HS-5 (cell line): ENCODE data around the gene HTR3E.
"Not testable (repeated sequence)": the region's sequence is repeated elsewhere in the genome, so short reads cannot be mapped to it uniquely, and the experiment has no call there.

Experiments used
- DNase-seq: peaks from one replicate; pipeline ENCODE4 v3.0.0-alpha.2; 2012; ENCODE audit warnings: low read depth

The HTR3E gene

GRCh38 chr3:184096811-184097383 is at the start of gene HTR3E:
Gene HTR3E, plus strand, starts transcription at chr3:184097064. Its CDS starts 466 bp downstream, at chr3:184097530.
- DNase-seq: no peak

- no peak for DNase-seq
Measured at GRCh38 chr3:184050217-184050847, 46.5 kb upstream of the HTR3E start.

- no peak for DNase-seq
Measured at GRCh38 chr3:184052767-184053166, 44.1 kb upstream of the HTR3E start, which contains the start of gene HTR3C. Gene HTR3C, plus strand, starts transcription at chr3:184053047. Its CDS starts 34 bp downstream, at chr3:184053081.

- DNase-seq: peak; percentile 64
Measured at GRCh38 chr3:184058029-184058428, 38.8 kb upstream of the HTR3E start.

- DNase-seq: no peak
Measured at GRCh38 chr3:184059424-184059823, 37.4 kb upstream of the HTR3E start.

DNA sequence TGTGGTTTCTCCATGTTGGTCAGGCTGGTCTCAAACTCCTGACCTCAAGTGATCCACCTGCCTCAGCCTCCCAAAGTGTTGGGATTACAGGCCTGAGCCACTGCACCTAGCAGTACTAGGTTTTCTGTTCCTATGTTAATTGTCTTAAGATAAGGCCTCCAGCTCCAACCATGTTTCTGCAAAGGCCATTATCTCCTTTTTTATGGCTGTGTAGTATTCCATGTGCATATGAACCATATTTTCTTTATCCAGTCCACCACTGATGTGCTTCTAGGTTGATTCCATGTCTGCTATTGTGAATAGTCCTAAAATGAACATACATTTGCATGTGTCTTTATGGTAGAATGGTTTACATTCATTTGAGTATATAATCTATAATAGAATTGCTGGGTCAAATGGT is 34.2 kb upstream of the HTR3E start:
- DNase-seq: no peak

- DNase-seq: peak; percentile 14
Measured at GRCh38 chr3:184066211-184066610, 30.7 kb upstream of the HTR3E start.

- no peak for DNase-seq
Measured at GRCh38 chr3:184067573-184068055, 29.2 kb upstream of the HTR3E start.

GRCh38 chr3:184068344-184068743 is 28.5 kb upstream of the HTR3E start:
- no peak for DNase-seq

DNA sequence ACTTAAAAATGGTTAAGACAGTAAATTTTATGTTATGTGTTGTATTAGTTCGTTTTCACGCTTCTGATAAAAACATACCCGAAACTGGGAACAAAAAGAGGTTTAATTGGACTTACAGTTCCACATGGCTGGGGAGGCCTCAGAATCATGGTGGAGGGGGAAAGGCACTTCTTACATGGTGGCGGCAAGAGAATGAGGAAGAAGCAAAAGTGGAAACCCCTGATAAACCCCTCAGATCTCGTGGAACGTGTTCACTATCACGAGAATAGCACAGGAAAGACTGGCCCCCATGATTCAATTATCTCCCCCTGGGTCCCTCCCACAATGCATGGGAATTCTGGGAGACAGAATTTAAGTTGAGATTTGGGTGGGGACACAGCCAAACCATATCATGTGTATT is 25.7 kb upstream of the HTR3E start:
- not testable (repeated sequence) for DNase-seq

- no peak for DNase-seq
Measured at GRCh38 chr3:184073621-184074020, 23.2 kb upstream of the HTR3E start.

GRCh38 chr3:184075901-184076300 is 21.0 kb upstream of the HTR3E start:
- no peak for DNase-seq

GRCh38 chr3:184077881-184078280 is 19.0 kb upstream of the HTR3E start:
- no peak for DNase-seq

DNA sequence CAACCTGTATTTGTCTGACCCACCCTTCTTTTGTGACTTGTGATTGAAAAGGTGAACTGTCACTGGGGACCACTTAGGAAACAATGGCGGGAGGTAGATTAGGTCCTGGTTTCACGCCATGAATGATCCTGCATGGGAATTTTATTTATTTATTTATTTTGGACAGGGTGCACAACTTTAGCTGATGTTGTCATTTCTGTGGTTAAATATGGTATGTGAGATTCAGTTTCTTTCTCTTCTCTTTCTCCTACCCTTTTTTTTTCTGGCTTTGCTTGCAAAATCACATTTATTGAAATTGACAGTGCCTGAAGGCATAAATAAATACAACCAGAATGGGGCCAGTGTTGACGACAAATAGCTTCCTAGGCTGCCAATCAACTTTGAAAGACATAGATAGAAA is 18.0 kb upstream of the HTR3E start:
- no peak for DNase-seq

- no peak for DNase-seq
Measured at GRCh38 chr3:184081116-184081830, 15.6 kb upstream of the HTR3E start.

DNA sequence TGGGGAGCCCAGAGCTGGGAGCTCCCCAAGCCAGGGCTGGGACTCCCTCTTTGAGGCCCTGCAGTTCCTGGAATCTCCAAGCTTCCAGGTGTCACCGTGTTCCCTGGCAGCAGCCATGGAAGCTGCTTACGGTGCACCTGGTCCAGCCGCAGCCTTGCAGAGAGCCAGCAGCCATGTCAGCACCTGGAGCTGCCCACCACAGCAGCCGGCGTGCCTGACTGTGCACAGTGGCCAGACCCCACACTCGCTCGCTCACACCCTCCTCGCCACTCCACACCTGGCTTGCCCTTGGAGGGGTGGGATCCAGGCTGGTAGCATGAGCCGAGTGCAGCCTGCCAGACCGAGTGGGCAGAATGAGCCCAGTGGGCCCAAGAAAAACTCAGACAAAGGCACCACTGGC is 14.8 kb upstream of the HTR3E start:
- DNase-seq: no peak

GRCh38 chr3:184082465-184082864 is 14.4 kb upstream of the HTR3E start:
- no peak for DNase-seq

DNA sequence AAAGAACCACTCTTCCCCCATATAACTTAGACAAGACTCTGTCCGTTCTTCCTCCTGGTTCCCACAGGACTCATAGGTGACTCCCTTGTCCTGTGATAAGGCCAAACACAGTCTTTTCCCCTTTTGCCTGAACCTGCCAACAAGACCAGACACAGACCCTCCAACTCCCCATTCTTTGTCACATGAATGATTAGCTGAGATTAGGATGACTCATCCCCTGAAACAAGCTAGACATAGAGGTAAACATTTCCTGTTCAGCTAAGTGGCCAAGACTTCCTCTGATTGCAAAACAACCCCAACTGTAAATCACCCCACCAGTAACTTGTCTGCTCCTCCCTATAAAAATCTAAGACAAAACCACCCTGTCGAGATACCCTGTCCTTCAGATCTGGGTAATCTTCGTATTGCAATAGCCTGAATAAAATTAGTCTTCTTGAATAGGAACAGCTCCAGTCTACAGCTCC is 11.4 kb upstream of the HTR3E start:
- DNase-seq: peak; percentile 3

DNA sequence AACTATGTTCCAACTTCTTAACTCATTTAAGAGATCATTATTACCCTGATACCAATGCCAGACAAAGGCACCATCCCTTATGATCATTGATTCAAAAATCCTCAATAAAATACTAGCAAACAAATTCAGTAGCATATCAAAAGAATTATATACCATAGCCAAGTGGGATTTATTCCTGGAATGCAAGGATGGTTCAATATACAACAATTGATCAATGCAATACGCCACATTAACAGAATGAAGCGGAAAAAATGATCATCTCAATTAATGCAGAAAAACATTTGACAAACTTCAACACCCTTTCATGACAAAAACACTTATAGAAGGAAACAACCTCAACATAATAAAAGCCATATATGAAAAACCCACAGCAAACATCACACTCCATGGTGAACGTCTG is 4.7 kb upstream of the HTR3E start:
- DNase-seq: no peak

DNA sequence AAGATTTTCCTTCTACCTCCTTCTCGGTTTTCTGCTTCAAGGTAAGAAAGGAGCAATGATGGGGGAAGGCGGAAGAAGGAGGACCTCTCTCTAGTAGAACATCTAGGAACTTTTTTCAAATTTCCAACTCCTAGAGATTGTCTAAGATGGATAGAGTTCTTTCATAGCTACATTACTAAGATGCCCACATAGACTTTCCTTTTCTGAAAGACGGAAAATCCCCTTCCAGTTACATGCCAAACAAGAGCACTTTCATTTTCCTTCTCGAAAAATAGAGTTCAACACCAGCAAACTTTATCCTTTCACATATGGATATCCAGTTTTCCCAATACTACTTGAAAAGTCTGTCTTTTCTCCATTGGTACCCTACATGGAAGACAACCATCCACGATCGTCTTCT is 692 bp downstream of the HTR3E start:
- no peak for DNase-seq

DNA sequence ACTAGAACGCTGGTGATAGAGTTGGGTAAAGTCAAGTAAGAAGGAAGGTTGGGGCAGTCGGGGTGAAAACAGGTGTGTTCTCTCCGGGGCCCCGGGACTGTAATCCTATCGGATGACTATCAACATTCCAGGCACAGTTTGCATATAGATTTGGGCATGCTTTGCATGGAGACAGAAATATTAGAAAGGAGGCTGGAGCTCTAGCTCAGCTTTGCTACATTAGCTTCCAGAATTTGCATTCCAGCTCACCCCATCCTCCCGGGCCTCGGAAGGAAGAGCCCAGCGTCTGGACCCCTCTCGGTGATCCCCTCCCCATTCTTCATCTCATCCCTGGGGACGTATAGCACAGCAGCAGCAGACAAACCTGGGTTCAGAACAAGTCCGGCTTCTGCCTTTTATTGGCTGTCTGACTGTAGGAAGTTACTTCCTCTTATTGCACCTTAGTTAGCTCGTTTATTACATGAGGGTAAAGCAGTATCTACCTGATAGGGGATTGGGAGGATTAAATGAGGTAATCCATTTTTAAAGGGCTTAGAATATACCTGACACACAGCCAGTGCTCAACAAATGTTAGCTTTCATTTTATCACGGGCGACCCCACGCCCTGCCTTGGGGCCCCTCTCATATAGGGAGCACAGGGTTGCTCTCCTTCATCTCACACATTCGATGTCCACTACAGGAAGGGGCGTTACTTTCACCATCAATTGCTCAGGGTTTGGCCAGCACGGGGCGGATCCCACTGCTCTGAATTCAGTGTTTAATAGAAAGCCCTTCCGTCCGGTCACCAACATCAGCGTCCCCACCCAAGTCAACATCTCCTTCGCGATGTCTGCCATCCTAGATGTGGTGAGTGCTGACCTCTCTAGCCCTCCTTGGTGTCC is 3.2 kb downstream of the HTR3E start:
- no peak for DNase-seq

- DNase-seq: peak; percentile 42
Measured at GRCh38 chr3:184110316-184110725, 13.5 kb downstream of the HTR3E start.
